HEK293 (cell line): ENCODE results near the gene ANKRD33B.

ENCODE experiments used
- CTCF ChIA-PET: fragments of 350-600 bp; formaldehyde crosslinking; extraction: SDS; loops from one replicate; lab custom pipeline; 2021; ENCODE audit warnings: antibody characterized with exemption; lab: Yijun Ruan, JAX
- POLR2A ChIA-PET: fragments of 300-600 bp; formaldehyde crosslinking; extraction: SDS; loops from one replicate; lab custom pipeline; 2020; ENCODE audit warnings: antibody characterized with exemption, inconsistent platforms; lab: Yijun Ruan, JAX
- H3K27ac ChIP-seq: fragments of 200-500 bp; sonication (Bioruptor generic); 2 replicates; pipeline ENCODE4 v1.5.1; 2014; ENCODE audit warnings: low read depth, low read length, control low read depth, inconsistent platforms; ENCODE audit errors: extremely low read depth
- H3K36me3 ChIP-seq, 2 experiments: fragments of 200-500 bp in 1 of 2; sonication (Bioruptor generic) in 1 of 2; 1 replicate in 1 of 2; 2 replicates in 1 of 2; pipeline ENCODE4 v1.5.1; 2014 to 2017; ENCODE audit warnings: inconsistent platforms in 2 of 2, low read length in 2 of 2; ENCODE audit not compliant: control insufficient read depth in 2 of 2, insufficient read depth in 1 of 2
- H3K4me1 ChIP-seq: fragments of 200-500 bp; sonication (Bioruptor generic); 2 replicates; pipeline ENCODE4 v1.5.1; 2014; ENCODE audit warnings: mild to moderate bottlenecking, low read length, inconsistent platforms; ENCODE audit not compliant: control insufficient read depth, insufficient read depth
- H3K4me3 ChIP-seq: 2 replicates; pipeline ENCODE4 v1.5.1; 2011; ENCODE audit warnings: low read depth, mild to moderate bottlenecking, control low read depth, low read length, moderate library complexity
- H3K9me3 ChIP-seq: fragments of 200-500 bp; sonication (Bioruptor generic); 2 replicates; pipeline ENCODE4 v1.5.1; 2014; ENCODE audit warnings: low read depth, low read length, inconsistent platforms; ENCODE audit not compliant: control insufficient read depth, insufficient read depth
- SETDB1 ChIP-seq: IDR thresholded peaks from one replicate; pipeline ENCODE4 v1.6.1; 2017; ENCODE audit warnings: mild to moderate bottlenecking, low read length, moderate library complexity, mixed read lengths; ENCODE audit not compliant: insufficient read length
- ZNF10 ChIP-seq: fragments of 450-650 bp; formaldehyde crosslinking; IDR thresholded peaks from 2 replicates; pipeline ENCODE4 v1.5.1; 2017; ENCODE audit warnings: missing biosample characterization, missing genetic modification characterization
- ZNF2 ChIP-seq: fragments of 450-650 bp; formaldehyde crosslinking; IDR thresholded peaks from 2 replicates; pipeline ENCODE4 v1.5.1; 2016; ENCODE audit warnings: missing biosample characterization, missing genetic modification characterization
- ZNF274 ChIP-seq, 2 experiments: fragments of 200-500 bp in 1 of 2; fragments of 450-650 bp in 1 of 2; sonication (Bioruptor generic) in 1 of 2; formaldehyde crosslinking in 1 of 2; IDR thresholded peaks; 2 replicates each; pipeline versions ENCODE4 v1.5.1 to v1.6.1; 2014 to 2016; ENCODE audit warnings: borderline replicate concordance in 1 of 2, inconsistent platforms in 1 of 2, low read length in 1 of 2, missing biosample characterization in 1 of 2, missing genetic modification characterization in 1 of 2
- ZNF48 ChIP-seq: fragments of 450-650 bp; formaldehyde crosslinking; IDR thresholded peaks from 2 replicates; pipeline ENCODE4 v1.5.1; 2016; ENCODE audit warnings: missing biosample characterization, missing genetic modification characterization
- ZNF501 ChIP-seq: fragments of 450-650 bp; formaldehyde crosslinking; IDR thresholded peaks from 2 replicates; pipeline ENCODE4 v1.5.1; 2016; ENCODE audit warnings: missing biosample characterization, missing genetic modification characterization
- ZNF518A ChIP-seq: fragments of 450-650 bp; formaldehyde crosslinking; conservative IDR thresholded peaks from 2 replicates; pipeline ENCODE4 v1.5.1; 2016; ENCODE audit warnings: low read depth, missing biosample characterization, missing genetic modification characterization
- ZNF555 ChIP-seq: fragments of 450-650 bp; formaldehyde crosslinking; conservative IDR thresholded peaks from 2 replicates; pipeline ENCODE4 v1.5.1; 2017; ENCODE audit warnings: missing biosample characterization, mild to moderate bottlenecking, missing genetic modification characterization, inconsistent platforms
- ZNF571 ChIP-seq: fragments of 450-650 bp; formaldehyde crosslinking; IDR thresholded peaks from 2 replicates; pipeline ENCODE4 v1.5.0; 2017; ENCODE audit warnings: missing biosample characterization, missing genetic modification characterization
- ZNF624 ChIP-seq: fragments of 450-650 bp; formaldehyde crosslinking; IDR thresholded peaks from 2 replicates; pipeline ENCODE4 v1.5.1; 2017; ENCODE audit warnings: missing biosample characterization, missing genetic modification characterization
- ZNF639 ChIP-seq: fragments of 450-650 bp; formaldehyde crosslinking; IDR thresholded peaks from 2 replicates; pipeline ENCODE4 v1.5.1; 2016; ENCODE audit warnings: missing biosample characterization, missing genetic modification characterization
- ZSCAN5A ChIP-seq: fragments of 450-650 bp; formaldehyde crosslinking; IDR thresholded peaks from 2 replicates; pipeline ENCODE4 v1.5.1; 2016; ENCODE audit warnings: missing biosample characterization, missing genetic modification characterization

The ANKRD33B gene

GRCh38 chr5:10666531-10667299 lies 102.8 kb downstream of the ANKRD33B start:
- CTCF ChIA-PET: interaction anchor here (1.0 to 1.9 kb wide), 3 partner anchors 39 to 214 kb away, joined by 3 to 6 read pairs (median 3); no protein-coding TSS in a partner anchor
- H3K4me3 ChIP-seq: no peak overlapping the region
- no peaks in the 10 kb centered on the region for H3K36me3 ChIP-seq
- no peak for TF ChIP-seq ZNF48 (tag by site-specific recombination)
- no peak for TF ChIP-seq ZNF518A
- TF ChIP-seq ZNF555 (tag by site-specific recombination): no peak
- no peak for TF ChIP-seq ZNF501 (tag by site-specific recombination)
- no peak for TF ChIP-seq ZNF2 (tag by site-specific recombination)
- no peak for TF ChIP-seq ZNF10 (tag by site-specific recombination)
- no peak for TF ChIP-seq ZNF571 (tag by site-specific recombination)
- TF ChIP-seq ZNF624: no peak
- no peaks in the 10 kb centered on the region for H3K9me3 ChIP-seq
- H3K27ac ChIP-seq: no peak overlapping the region
- POLR2A ChIA-PET: no interaction called here
- H3K4me1 ChIP-seq: no peaks in the 10 kb centered on the region

- Histone ChIP-seq H3K27ac (no peak overlapping the region), H3K36me3 (no peaks in the 10 kb centered on the region), H3K4me1 (no peaks in the 10 kb centered on the region), H3K4me3 (no peak overlapping the region), H3K9me3 (no peaks in the 10 kb centered on the region)
- ChIA-PET POLR2A (no interaction called here), CTCF (interaction anchor here (0.6 to 1.5 kb wide), 3 partner anchors 40 to 215 kb away, joined by 3 read pairs; no protein-coding TSS in a partner anchor)
- TF ChIP-seq ZNF639: no peak
Observed at GRCh38 chr5:10667431-10668057, 103.7 kb downstream of the ANKRD33B start.

- POLR2A ChIA-PET: no interaction called here
- TF ChIP-seq ZSCAN5A (tag by site-specific recombination): 0 out of 2 replicates have a peak, but pooled peaks have one; percentile 51
- no peak for TF ChIP-seq ZNF274 (IDR thresholded peaks at IDR 0.05; ENCODE audit: low read length)
- no peak for TF ChIP-seq ZNF274 (tag by site-specific recombination; IDR thresholded peaks at IDR 0.05; ENCODE audit: borderline replicate concordance)
- peak; percentile 45 for TF ChIP-seq SETDB1
- Histone ChIP-seq H3K4me1 (no peaks in the 10 kb centered on the region), H3K36me3 (no peaks in the 10 kb centered on the region), H3K9me3 (no peaks in the 10 kb centered on the region), H3K4me3 (no peak overlapping the region), H3K27ac (no peak overlapping the region)
- CTCF ChIA-PET: interaction anchor here (0.5 to 0.6 kb wide), 2 partner anchors 24 to 388 kb away, joined by 3 read pairs; no protein-coding TSS in a partner anchor
Observed at GRCh38 chr5:10668697-10669096, 104.8 kb downstream of the ANKRD33B start.
